DMS153 (cell line): ENCODE measurements around the gene EXOC3L1.

Experiments used
- DNase-seq: peaks from one replicate; lab custom pipeline; 2025; lab: John Stamatoyannopoulos, UW

EXOC3L1 gene

DNA sequence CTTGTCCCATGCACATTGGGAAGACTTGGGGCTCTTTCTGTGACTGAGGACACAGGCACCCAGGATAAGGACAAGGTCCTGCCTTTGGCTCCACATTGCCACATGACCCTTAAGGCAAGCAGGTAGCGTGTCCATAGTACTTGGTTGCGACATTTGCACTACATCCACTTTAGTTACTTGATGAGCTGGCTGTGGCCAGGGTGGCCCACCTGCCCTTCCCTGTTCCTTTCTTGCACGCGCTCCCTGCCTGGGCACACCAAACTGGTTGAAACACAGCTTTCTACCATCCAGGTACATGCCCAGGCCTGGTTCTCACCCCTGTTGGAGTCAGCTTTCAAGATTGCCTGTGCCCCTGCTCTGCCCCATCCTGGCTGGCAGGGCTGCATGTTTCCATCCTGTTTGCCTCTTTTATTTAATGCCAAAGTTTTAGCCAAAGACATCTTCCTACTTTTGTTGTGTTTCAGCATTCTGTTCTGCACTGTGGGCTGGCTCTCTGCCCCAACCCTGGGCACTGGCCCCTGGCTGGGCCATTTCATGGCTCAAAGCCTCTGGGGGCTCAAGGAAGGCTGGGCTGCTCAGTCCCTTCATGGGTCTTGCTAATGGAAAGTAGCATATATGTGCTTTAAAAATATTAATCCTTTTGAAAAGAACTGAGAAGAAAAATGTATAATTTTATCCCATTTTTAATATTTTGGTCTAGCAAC, 42.3 kb downstream of the EXOC3L1 start:
- DNase-seq, result no peak

DNA sequence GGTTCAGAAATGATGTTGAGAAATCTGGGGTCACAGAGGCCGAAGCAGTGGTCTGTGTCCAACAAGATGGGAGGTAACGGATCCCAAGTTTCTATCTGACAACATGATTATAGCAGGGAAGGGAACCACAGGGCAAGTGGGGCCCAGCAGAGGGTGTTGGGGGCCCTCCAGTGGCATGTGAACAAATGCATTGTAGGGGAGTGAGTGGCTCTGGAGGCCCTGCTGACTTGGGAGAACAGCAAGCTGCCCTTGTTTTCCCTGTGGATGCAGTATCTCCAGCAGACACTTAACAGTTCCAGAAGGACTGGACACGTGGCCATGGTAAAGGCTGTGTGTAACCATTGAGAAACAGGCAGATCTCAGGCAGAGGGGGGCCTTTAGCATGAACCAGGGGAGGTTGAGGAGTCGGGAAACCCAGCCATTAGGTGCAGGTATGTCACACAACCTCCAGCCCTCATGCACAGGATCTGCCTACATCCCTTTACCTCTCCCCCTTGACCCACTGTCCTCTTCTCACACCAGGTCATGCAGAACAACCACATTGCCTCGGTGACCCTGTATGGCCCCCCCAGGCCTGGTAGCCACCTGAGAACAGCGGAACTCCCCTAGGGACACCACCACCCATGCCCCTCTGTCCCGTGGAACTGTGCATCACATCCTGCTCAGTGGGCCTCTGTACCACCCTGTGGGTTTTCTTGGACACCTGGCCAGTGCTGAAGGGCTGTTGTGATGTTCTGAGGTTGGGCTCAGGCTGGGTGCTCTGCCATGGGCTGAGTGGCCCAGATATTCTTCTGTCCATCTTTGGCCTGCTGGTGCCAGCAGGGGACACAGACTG, 43.2 kb downstream of the EXOC3L1 start:
- DNase-seq, result no peak

DNA sequence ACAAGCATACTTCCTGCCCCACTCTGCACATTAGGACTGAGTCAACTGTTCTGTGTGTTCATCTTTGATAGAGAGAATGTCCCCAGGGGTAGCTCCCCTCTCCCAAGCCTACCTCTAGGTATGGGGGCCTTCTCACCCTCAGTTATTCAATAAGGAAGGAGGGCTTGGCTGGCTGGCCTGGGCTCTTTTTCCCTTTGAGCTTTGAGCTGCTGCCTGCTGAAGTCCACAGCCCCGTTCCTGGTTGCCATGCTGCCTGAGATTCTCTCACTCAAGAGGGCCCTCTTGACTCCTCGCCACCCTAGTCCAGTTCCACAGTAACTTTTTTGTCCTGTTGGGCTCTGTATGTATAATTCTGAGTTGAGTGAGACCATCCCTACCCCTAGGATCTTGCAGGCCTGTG, 44.2 kb downstream of the EXOC3L1 start:
- DNase-seq, result no peak

DNA sequence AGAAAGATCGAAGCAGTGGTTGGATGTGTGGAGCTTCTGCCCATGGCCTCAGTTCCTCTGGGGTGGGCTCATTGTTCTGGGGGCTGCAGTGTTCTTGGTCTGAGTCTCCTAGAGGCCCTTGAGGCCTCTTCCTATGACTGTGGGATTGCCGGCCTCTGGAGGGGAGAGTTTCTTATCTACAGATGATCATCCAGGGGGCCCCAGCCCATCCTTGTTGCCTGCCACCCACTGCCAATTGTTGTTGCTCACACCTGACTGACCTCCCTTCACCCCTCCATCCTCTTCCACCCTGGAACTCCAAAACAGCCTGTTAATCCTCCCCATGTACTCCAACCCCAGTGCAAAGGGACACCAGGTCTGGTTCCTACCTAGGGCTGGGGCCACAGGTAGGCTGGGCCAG, 45.0 kb downstream of the EXOC3L1 start:
- DNase-seq, result no peak

DNA sequence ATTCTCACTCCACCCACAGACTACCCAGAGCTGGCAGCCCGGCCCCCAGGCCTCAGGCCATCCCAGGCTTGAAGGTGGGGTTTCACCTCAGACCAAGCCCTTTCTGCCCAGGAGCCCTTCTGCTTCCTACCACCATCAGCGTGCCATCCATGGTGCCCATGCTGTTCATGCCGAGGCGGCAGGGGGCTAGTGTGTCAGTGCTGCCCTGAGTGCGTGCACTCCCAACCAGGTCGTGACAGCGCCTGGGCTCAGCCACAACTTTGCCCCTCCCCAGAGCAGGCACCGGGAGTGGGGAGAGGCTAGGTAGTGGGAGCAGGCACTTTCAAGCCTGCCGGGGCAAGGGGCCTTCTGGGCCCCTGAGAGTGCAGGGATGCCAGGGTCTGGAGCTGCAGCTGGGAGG, 47.6 kb downstream of the EXOC3L1 start:
- no peak for DNase-seq

DNA sequence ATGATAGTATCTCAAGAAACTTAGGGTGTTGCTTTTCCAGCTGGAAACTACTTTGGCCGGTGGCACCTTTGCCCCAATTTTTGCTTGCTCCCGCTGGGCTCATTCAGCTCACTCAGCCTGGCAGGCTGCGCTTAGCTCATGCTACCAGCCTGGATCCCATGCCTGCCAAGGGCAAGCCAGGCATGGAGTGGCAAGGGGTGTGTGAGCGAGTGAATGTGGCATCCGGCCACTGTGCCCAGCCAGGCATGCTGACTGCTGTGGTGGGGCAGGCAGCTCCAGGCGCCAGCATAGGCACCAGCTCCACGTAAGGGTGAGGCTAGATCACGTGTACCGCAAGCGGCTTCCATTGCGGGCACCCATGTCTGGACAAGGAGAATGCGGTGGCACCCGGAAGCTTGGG, 48.5 kb downstream of the EXOC3L1 start:
- DNase-seq, result no peak

DNA sequence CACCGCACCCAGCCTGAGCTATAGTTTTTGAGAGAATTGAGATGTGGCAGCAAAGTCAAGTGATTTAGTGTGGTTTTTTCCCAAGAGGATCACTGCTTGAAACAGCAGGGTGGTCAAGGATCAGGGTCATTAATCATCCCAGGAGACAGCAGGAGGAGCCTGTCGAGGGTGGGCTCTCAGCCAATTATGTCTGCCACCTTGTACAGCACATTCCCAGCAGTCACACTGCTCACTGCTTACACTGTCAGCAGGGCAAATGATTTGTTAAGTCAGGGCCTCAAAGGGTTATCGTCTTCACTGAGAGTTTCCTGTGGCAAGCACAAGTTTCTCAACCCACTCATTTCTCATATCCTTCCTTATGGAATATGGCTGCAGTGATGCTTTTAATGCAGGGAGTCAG, 52.3 kb downstream of the EXOC3L1 start:
- no peak for DNase-seq
